AG04450 (cell line): ENCODE measurements around the gene DNM2. TPM values are rescaled to one million over a fixed set of nuclear protein-coding genes. Genes with fewer than 3 reads are reported as not detected.

ENCODE experiments used
- CTCF ChIA-PET: fragments of 300-600, 350-600 bp; formaldehyde crosslinking; extraction: SDS; loops from one replicate; lab custom pipeline; 2022; ENCODE audit warnings: antibody characterized with exemption, inconsistent platforms; lab: Charles Lee
- POLR2A ChIA-PET: fragments of 350-600 bp; formaldehyde crosslinking; extraction: SDS; loops from one replicate; lab custom pipeline; 2021; ENCODE audit warnings: antibody characterized with exemption, inconsistent platforms; lab: Yijun Ruan, JAX
- DNase-seq: peaks from one replicate; pipeline ENCODE4 v3.0.0-alpha.2; 2011; ENCODE audit warnings: low read depth, low spot score
- H3K27ac ChIP-seq: one replicate; pipeline ENCODE4 v1.5.1; 2012; ENCODE audit warnings: low read depth, low read length, control low read depth
- H3K27me3 ChIP-seq: one replicate; pipeline ENCODE4 v1.6.0; 2012; ENCODE audit warnings: low read length; ENCODE audit not compliant: control insufficient read depth, insufficient read depth
- H3K4me3 ChIP-seq: 2 replicates; pipeline ENCODE4 v1.5.1; 2011; ENCODE audit warnings: mild to moderate bottlenecking, low read depth, low read length, control low read depth
- H3K9me3 ChIP-seq: 2 replicates; pipeline ENCODE4 v1.5.1; 2012; ENCODE audit warnings: low read length; ENCODE audit not compliant: control insufficient read depth, insufficient read depth
- polyA plus RNA-seq: library from polyadenylated mRNA; depleted of rRNA; stranded (reverse); fragments of >200 nt; gene quantifications from 2 replicates; pipeline ENCODE4 v1.2.3, GENCODE V29; 2011
- TF ChIP-seq, protein P1 (sequence below): IDR thresholded peaks from 2 replicates; pipeline ENCODE4 v1.5.1; 2011; ENCODE audit warnings: low read depth, low read length, control low read depth, inconsistent platforms

Gene DNM2
- polyA plus RNA-seq, 1 experiment, result 36.9 TPM

DNA sequence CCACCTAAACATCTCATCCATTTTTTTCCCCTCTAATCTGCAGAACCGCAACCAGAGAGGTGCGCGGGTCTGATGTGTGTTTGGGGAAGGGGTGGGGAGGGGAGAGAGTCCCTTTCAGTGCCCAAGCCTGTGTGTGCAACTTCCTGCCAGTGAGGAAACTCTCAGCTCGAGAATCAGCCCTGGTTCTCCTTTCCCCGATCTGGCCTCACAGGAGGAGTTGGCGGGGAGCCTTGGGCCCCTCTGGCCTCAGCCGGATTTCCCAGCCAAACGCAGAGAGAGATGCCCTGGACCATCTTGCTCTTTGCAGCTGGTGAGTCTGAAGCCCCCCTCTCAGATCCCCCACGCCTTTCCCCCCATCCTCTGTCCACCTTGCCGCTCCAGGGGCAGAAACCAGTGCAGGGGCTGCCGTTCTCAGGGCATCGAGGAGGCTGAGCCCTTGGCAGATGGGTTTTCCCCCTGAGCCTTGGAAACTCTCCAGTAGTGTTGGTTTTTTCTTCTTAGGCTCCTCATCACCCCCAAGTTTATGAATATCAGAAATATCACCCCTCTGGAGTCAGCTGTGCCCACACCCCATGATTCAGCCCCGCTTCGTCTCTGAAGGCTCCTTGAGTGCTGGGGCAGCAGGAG, 130.5 kb downstream of the DNM2 start, which contains the start of gene C19orf38:
C19orf38 (plus strand) TSS at position 186 of the 627 bp plus-strand sequence; CDS start at position 280, 94 bp downstream.
- H3K9me3 ChIP-seq, result peaks cover 5% of the 10 kb centered on the region; the same call in 1 of the 2 replicates
- no peak within 1 kb of the TSS for H3K27ac ChIP-seq
- CTCF ChIA-PET, result interaction anchor here (1.2 to 10.5 kb wide), 2 partner anchors 10 to 16 kb away, joined by 9 to 116 read pairs; no protein-coding TSS in a partner anchor
- peaks cover 4% of the 10 kb centered on the region for H3K27me3 ChIP-seq
- POLR2A ChIA-PET, result interaction anchor here (0.6 kb wide), 1 partner anchor 83 kb away, joined by 5 read pairs; no protein-coding TSS in a partner anchor
- TF ChIP-seq, protein P1, sequence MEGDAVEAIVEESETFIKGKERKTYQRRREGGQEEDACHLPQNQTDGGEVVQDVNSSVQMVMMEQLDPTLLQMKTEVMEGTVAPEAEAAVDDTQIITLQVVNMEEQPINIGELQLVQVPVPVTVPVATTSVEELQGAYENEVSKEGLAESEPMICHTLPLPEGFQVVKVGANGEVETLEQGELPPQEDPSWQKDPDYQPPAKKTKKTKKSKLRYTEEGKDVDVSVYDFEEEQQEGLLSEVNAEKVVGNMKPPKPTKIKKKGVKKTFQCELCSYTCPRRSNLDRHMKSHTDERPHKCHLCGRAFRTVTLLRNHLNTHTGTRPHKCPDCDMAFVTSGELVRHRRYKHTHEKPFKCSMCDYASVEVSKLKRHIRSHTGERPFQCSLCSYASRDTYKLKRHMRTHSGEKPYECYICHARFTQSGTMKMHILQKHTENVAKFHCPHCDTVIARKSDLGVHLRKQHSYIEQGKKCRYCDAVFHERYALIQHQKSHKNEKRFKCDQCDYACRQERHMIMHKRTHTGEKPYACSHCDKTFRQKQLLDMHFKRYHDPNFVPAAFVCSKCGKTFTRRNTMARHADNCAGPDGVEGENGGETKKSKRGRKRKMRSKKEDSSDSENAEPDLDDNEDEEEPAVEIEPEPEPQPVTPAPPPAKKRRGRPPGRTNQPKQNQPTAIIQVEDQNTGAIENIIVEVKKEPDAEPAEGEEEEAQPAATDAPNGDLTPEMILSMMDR, result no peak
- H3K4me3 ChIP-seq, result peak within 1 kb of the TSS; percentile 29; the same call in 1 of the 2 replicates
- no peak for DNase-seq

DNA sequence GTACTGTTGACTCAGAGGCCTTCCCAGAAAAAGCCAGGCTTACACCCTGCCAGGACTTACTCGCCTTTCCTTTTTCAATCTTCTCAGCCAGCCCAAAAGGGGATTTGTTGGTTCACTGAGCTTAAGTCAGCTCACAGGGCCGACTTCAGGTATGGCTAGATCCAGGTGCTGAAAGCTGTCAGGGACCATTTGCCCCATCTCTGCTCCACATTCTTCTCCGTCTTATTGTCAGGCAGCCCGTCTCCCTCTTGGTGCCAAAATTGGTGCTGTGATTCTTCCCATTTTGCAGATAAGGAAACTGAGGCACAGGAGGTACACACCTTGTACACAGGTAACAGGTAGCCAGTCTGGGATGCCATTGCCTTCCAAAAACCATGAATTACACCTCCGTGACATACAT, 132.8 kb downstream of the DNM2 start:
- no peak overlapping the region for H3K27ac ChIP-seq
- H3K27me3 ChIP-seq, result peaks cover 4% of the 10 kb centered on the region
- no peak for DNase-seq
- CTCF ChIA-PET, result interaction anchor here (1.0 to 10.5 kb wide), 4 partner anchors 8 to 21 kb away, joined by 3 to 116 read pairs (median 4); partner anchors contain the start of genes CARM1 and TMED1
- no peak overlapping the region for H3K4me3 ChIP-seq
- POLR2A ChIA-PET, result no interaction called here
- TF ChIP-seq, protein P1, result no peak
- H3K9me3 ChIP-seq, result peaks cover 5% of the 10 kb centered on the region; the same call in 1 of the 2 replicates

DNA sequence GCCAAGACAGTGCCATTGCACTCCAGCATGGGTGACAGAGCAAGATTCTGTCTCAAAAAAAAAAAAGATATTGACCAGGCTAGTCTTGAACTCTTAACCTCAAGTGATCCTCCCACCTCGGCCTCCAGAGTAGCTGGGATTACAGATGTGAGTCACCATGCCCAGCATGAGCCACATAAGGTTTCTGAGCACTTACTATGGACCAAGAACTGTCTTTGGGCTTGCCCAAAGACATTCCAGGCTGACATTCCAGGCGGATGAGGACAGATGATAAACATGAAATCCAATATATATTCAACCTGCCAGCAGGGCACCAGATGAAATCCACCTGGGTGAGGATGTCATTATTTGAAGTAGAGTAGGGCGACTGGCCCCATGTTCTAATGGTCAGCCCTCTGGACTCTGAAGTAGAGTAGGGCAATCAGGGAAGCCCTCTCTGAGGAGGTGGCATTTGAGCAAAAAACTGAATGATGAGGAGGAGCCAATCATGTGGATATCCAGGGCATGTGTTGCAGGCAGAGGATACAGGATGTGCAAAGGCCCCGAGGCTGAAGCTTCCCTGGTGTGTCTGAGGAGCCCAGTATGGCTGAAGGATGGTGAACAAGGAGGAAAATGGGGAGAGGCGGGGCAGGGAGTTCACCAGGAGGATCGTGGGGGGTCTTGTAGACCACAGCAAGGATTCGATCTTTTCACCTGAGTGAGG, 134.4 kb downstream of the DNM2 start:
- peak; percentile 49 for DNase-seq
- TF ChIP-seq, protein P1, result no peak
- H3K27ac ChIP-seq, result peak overlapping the region; percentile 1
- H3K27me3 ChIP-seq, result peaks cover 2% of the 10 kb centered on the region
- POLR2A ChIA-PET, result interaction anchor here (2.1 kb wide), 1 partner anchor 16 kb away, joined by 10 read pairs; the partner anchor contains the start of gene TMED1
- CTCF ChIA-PET, result interaction anchor here (10.5 kb wide), 1 partner anchor 13 kb away, joined by 116 read pairs; no protein-coding TSS in a partner anchor
- no peak overlapping the region for H3K4me3 ChIP-seq
- H3K9me3 ChIP-seq, result no peaks in the 10 kb centered on the region; the same call in 1 of the 2 replicates

DNA sequence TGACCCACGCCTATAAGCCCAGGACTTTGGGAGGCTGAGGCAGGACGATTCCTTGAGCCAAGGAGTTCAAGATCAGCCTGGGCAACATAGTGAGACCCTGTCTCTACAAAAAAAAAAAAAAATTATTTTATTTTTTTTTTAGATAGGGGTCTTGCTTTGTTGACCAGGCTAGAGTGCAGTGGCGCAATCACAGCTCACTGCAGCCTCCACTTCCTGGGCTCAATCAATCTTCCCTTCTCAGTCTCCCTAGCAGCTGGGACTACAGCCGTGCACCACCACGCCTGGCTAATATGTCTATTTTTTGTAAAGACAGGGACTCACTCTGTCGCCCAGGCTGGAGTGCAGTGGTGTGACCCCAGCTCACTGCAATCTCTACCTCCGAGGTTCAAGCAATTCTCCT, 135.1 kb downstream of the DNM2 start:
- ChIA-PET CTCF (interaction anchor here (0.6 to 10.5 kb wide), 4 partner anchors 12 to 448 kb away, joined by 3 to 116 read pairs (median 3); partner anchors contain the start of gene DNM2), POLR2A (interaction anchor here (0.6 to 2.1 kb wide), 2 partner anchors 9 to 17 kb away, joined by 3 to 10 read pairs; partner anchors contain the start of gene TMED1)
- H3K27me3 ChIP-seq, result no peaks in the 10 kb centered on the region
- H3K9me3 ChIP-seq, result no peaks in the 10 kb centered on the region; the same call in 1 of the 2 replicates
- H3K27ac ChIP-seq, result no peak overlapping the region
- H3K4me3 ChIP-seq, result no peak overlapping the region
- DNase-seq, result no peak
- TF ChIP-seq, protein P1, result no peak
